HUDEP-2 (cell line): ENCODE measurements around the gene AFP.
A peak's percentile ranks its signal among the peaks of the same experiment; 100 is the strongest.

Experiments used
- DNase-seq, 76 experiments: peaks; one replicate each; lab custom pipeline; 2025; ENCODE audit not compliant: unreplicated experiment in 76 of 76; lab: John Stamatoyannopoulos, UW

The AFP gene

GRCh38 chr4:73413294-73413755 is 22.7 kb upstream of the AFP start:
- no peak for DNase-seq

- no peak for DNase-seq
These were observed 21.1 kb upstream of the AFP start for GRCh38 chr4:73414936-73415271.

- DNase-seq = no peak
These were observed 20.2 kb upstream of the AFP start for GRCh38 chr4:73415807-73416238.

GRCh38 chr4:73416423-73417087 is 19.5 kb upstream of the AFP start:
- no peak for DNase-seq

DNA sequence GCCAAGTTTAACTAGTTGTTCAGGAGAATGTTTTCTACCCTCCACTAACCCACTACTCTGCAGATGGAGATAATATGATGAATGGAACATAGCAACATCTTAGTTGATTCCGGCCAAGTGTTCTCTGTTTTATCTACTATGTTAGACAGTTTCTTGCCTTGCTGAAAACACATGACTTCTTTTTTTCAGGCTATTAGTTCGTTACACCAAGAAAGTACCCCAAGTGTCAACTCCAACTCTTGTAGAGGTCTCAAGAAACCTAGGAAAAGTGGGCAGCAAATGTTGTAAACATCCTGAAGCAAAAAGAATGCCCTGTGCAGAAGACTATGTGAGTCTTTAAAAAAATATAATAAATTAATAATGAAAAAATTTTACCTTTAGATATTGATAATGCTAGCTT is 18.7 kb upstream of the AFP start:
- no peak for DNase-seq

DNA sequence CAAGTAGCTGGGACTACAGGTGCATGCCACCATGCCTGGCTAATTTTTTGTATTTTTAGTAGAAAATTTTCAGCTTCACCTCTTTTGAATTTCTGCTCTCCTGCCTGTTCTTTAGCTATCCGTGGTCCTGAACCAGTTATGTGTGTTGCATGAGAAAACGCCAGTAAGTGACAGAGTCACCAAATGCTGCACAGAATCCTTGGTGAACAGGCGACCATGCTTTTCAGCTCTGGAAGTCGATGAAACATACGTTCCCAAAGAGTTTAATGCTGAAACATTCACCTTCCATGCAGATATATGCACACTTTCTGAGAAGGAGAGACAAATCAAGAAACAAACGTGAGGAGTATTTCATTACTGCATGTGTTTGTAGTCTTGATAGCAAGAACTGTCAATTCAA is 18.0 kb upstream of the AFP start:
- DNase-seq = no peak

DNA sequence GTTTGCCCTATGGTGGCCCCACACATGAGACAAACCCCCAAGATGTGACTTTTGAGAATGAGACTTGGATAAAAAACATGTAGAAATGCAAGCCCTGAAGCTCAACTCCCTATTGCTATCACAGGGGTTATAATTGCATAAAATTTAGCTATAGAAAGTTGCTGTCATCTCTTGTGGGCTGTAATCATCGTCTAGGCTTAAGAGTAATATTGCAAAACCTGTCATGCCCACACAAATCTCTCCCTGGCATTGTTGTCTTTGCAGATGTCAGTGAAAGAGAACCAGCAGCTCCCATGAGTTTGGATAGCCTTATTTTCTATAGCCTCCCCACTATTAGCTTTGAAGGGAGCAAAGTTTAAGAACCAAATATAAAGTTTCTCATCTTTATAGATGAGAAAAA is 17.3 kb upstream of the AFP start:
- no peak for DNase-seq

GRCh38 chr4:73419106-73420038 is 16.6 kb upstream of the AFP start:
- DNase-seq = no peak

- DNase-seq = no peak
These were observed 15.4 kb upstream of the AFP start for GRCh38 chr4:73420615-73421014.

GRCh38 chr4:73421708-73422457 is 14.1 kb upstream of the AFP start:
- DNase-seq = no peak

- no peak for DNase-seq
These were observed 13.6 kb upstream of the AFP start for GRCh38 chr4:73422458-73422752.

DNA sequence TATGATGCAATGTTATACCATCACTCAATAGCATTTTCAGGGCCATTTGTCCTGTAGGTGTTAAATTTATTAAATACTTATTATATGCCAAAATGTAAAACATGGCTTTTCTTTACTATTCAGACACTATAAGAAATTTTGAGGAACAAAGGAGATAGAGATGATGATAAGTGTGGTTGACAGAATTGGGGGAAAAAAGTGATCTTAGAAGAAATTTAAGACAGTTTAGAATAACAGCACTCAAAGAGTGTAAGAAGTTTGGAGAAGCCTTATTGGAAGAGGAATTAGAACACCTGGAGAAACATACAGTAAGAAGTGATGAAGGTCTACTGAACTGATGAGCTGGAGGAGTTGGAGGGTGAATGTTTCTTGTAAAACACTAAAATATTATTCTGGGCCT is 12.8 kb upstream of the AFP start:
- no peak for DNase-seq

DNA sequence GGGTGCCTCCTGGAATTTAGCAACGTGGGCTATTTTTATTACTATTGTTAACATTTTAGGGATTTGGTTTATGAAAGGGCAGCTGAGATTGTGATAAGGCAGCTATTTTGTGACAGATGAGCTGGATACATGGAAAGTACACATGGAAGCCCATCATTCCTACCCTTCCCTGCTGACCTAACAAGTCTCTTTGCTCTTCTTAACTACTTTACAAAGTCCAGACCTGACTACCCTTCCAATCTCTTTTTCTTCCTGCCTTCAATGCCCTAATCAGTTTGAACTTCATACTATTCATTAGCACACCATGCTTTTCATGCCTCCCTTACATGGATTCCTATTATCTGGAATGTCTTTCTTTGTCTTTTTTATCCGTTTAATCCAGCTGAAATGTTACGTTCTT is 9.4 kb upstream of the AFP start:
- no peak for DNase-seq

DNA sequence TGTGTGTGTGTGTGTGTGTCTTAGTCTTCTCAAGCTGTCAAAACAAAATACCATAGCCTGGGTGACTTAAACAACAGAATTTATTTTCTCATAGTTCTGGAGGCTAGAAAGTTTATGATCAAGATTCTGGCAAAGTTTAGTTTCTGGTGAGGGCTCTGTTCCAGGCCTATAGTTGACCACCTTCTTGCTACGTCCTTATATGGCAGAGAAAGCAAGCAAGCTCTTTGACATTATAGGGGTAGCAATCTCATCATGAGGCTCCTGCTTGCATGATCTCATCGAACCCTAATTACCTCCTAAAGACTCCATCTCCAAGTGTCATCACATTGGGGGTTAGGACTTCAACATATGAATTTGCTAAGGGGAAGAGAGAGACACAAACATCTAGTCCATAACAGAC is 6.9 kb upstream of the AFP start:
- no peak for DNase-seq

GRCh38 chr4:73429826-73430587 is 6.0 kb upstream of the AFP start:
- no peak for DNase-seq

- DNase-seq = no peak
These were observed 4.2 kb upstream of the AFP start for GRCh38 chr4:73431813-73432168.

- DNase-seq = no peak
These were observed 3.6 kb upstream of the AFP start for GRCh38 chr4:73432169-73433000.

GRCh38 chr4:73433140-73433539 is 2.9 kb upstream of the AFP start:
- no peak for DNase-seq

- peak in 1 of 76 experiments; percentile 2 for DNase-seq
These were observed 1.7 kb upstream of the AFP start for GRCh38 chr4:73434311-73434710.
